ENCODE measurements around the gene CTLA4.

CTLA4 gene

GRCh38 chr2:203893401-203893800 lies 25.8 kb downstream of the CTLA4 start:
- DNase-seq, result no peak

GRCh38 chr2:203893840-203894239 lies 26.3 kb downstream of the CTLA4 start:
- no peak for DNase-seq

- no peak for DNase-seq
These were observed 26.7 kb downstream of the CTLA4 start for GRCh38 chr2:203894262-203894661.

GRCh38 chr2:203897544-203897943 lies 30.0 kb downstream of the CTLA4 start:
- no peak for DNase-seq

GRCh38 chr2:203898657-203899056 lies 31.1 kb downstream of the CTLA4 start:
- no peak for DNase-seq

GRCh38 chr2:203900253-203900652 lies 32.7 kb downstream of the CTLA4 start:
- no peak for DNase-seq

- DNase-seq, result no peak
These were observed 36.5 kb downstream of the CTLA4 start for GRCh38 chr2:203904022-203904421.

GRCh38 chr2:203905656-203906055 lies 38.1 kb downstream of the CTLA4 start:
- no peak for DNase-seq

- no peak for DNase-seq
These were observed 40.7 kb downstream of the CTLA4 start for GRCh38 chr2:203908066-203908796.

GRCh38 chr2:203908797-203909185 lies 41.2 kb downstream of the CTLA4 start:
- no peak for DNase-seq

- no peak for DNase-seq
These were observed 41.8 kb downstream of the CTLA4 start for GRCh38 chr2:203909261-203909967.

GRCh38 chr2:203909974-203910373 lies 42.4 kb downstream of the CTLA4 start:
- no peak for DNase-seq

GRCh38 chr2:203913947-203914346 lies 46.4 kb downstream of the CTLA4 start:
- DNase-seq, result no peak

GRCh38 chr2:203914546-203915182 lies 47.1 kb downstream of the CTLA4 start:
- DNase-seq, result no peak

GRCh38 chr2:203915256-203915655 lies 47.7 kb downstream of the CTLA4 start:
- no peak for DNase-seq

- DNase-seq, result no peak
These were observed 49.2 kb downstream of the CTLA4 start for GRCh38 chr2:203916756-203917155.

GRCh38 chr2:203918264-203918663 lies 50.7 kb downstream of the CTLA4 start:
- DNase-seq, result no peak

GRCh38 chr2:203918839-203919238 lies 51.3 kb downstream of the CTLA4 start:
- DNase-seq, result no peak

Measured in activated CD4-positive, alpha-beta T cell treated with anti-CD3 and anti-CD28 coated beads for 48 hours (primary cell).